Activated CD4-positive, CD25-positive, alpha-beta regulatory T cell treated with anti-CD3 and anti-CD28 coated beads, Interleukin-2, amount 50 U/mL, for 72 hours (primary cell): ENCODE results near the gene ELL2.

Experiments used
- DNase-seq: peaks from one replicate; pipeline ENCODE4 v3.0.0; 2021

Gene ELL2

DNA sequence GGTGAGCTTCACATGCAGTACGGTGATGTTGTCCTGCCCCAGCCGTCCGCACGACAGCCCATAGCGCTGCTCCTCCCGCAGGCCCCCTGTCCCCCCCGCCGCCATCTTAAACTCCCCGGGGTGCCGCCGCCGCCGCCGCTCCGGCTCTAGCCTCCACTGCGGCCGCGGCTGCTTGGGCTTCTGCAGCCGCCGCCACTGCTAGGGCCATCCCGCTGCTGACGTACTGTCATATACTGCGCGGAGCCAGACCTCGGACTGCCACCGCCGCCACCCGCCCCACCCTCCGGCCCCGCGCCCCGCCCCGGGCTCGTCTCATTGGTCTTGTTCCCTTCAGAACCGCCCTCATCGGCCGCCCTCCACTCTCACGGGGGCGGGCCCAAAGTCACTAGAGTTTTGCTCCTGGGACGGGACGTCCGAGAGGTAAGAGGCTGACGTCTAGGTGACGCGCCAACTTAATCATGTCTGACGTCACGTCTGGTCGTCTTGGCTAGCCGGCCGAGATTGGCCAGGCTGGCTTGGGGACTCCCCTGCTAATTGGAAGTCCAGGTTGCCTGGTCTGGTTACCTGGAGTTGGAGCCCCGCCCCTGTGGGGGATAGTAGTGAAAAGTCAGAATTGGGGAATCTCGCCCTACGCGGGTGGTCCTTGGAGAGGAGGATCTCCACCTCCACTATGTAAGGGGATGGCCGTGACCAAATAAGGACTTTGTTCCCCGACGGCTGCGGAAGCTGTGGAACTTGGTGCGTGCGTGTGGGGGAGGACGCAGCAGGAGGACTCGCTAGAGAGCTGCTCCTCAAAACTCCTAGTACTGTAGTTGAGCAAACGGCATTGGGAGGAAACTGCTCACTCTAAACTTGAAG lies at the start of gene ELL2:
TSS of gene ELL2 (minus strand) at position 235 of the 858 bp plus-strand sequence. CDS start at position 105, 130 bp downstream.
- peak; percentile 96 for DNase-seq

DNA sequence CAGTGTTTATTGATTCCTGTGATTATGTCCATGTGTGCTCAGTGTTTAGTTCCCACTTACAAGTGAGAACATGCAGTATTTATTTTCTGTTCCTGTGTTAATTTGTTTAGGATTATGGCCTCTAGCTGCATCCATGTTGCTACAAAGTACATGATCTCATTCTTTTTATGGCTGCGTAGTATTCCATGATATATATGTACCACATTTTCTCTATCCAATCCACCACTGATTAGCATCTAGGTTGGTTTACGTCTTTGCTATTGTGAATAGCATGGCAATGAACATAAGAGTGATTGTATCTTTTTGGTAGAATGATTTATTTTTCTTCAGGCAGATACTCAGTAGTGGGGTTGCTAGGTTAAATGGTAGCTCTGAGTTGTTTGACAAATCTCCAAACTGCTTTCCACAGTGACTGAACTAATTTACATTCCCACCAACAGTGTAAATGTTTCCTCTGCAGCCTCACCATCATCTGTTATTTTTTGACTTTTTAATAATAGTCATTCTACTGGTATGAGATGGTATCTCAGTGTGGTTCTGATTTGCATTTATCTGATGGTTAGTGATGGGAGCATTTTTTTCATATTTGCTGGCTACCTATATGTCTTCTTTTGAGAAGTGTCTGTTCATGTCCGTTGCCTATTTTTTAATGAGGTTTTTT lies 47.5 kb upstream of the ELL2 start:
- no peak for DNase-seq

- no peak for DNase-seq
Measured at GRCh38 chr5:96008487-96008886, 46.8 kb upstream of the ELL2 start.

DNA sequence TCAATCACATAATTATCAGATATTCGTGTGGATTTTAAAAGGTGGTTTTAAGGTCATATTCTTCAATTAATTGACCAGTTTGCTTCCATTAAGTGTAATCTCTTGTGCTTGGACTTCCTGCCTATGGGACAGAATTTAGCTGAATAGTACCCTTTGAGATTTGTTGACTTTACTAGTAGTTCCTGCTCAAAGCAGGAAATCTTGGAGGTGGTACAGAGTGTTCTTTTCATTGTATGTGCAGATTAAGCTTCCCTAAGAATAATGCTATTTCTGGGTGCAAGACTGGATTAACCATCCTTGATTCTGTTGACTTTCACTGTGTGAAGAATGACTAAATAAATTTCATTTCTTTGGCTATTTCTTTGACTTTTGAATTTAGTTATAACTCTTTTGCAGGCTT lies 45.4 kb upstream of the ELL2 start:
- DNase-seq, result no peak

DNA sequence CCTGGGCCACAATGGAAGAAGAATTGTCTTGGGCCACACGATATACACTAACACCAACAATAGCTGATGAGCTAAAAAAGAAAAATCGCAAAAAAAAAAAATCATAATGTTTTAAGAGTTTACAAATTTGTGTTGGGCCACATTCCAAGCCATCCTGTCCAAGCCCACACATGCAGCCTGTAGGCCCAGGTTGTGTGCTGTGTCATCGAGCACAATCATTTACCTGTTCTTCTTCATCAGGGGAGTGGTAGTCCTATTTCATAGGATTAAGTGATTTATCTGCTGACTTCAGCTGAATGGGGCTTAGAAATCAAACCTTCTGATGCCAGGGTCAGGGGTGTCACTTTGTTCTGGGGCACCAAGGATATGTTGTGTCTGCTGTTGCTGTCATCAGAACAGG lies 44.6 kb upstream of the ELL2 start:
- DNase-seq, result no peak

GRCh38 chr5:96004754-96005153 lies 43.1 kb upstream of the ELL2 start:
- no peak for DNase-seq

- DNase-seq, result no peak
Measured at GRCh38 chr5:96004087-96004486, 42.4 kb upstream of the ELL2 start.

GRCh38 chr5:96001262-96001661 lies 39.6 kb upstream of the ELL2 start:
- DNase-seq, result no peak

DNA sequence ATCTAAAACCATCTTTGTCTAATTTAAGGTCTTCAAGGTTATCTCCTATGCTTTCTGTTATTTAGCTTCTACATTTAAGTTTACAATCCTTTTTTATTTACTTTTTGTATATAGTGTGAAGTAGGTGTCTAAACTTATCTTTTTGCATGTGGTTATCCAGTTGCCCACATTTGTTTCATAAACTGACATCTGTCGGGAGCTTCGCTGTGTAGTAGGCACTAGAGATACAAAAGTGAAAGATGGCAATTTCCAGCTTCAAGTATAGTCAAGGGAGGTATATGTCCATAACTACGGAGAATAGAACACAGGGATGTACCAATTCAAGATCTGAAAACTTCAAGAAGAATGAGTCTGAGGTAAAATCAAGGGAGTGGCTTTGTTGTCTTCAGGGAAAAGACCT lies 38.7 kb upstream of the ELL2 start:
- DNase-seq, result no peak

DNA sequence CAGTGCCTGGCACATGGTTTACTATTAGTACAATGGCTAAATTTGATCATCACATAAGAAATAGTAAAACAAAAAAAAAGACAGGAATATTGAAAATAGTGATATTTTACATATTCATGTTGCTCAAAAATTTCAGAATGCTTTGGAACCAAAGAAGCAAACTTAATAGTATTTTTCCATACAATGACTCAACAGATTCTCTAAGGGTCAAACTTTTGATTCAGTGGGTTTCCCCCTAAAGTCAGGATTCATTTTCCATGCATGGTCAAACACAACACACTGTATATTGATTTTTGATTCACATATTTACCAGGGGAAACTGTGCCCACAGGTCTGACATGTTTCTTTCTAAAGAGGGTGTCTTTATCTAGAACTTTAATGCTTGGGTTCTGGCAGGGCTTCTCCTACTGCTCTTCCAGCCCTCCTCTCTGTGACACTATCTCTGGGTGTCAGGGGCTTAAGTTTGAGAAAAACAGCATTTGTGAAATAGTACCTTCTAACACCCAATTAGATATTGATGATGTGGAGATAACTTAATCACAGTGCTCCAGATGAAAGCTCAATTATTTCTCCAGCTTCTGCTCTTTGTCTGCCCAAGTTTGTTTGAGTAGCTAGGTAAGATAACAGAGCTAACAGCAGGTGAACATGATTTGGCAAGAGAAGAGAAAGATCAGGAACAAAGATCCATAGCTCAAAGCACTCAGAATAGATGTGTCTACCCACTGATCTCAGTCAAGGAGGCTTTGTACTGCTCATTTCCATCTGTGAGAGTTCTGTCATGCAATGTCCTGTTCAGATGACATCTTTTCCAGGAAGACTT lies 35.5 kb upstream of the ELL2 start:
- DNase-seq, result no peak

GRCh38 chr5:95995962-95996489 lies 34.4 kb upstream of the ELL2 start:
- DNase-seq, result no peak

GRCh38 chr5:95993776-95994175 lies 32.1 kb upstream of the ELL2 start:
- DNase-seq, result no peak

- DNase-seq, result no peak
Measured at GRCh38 chr5:95993266-95993665, 31.6 kb upstream of the ELL2 start.

DNA sequence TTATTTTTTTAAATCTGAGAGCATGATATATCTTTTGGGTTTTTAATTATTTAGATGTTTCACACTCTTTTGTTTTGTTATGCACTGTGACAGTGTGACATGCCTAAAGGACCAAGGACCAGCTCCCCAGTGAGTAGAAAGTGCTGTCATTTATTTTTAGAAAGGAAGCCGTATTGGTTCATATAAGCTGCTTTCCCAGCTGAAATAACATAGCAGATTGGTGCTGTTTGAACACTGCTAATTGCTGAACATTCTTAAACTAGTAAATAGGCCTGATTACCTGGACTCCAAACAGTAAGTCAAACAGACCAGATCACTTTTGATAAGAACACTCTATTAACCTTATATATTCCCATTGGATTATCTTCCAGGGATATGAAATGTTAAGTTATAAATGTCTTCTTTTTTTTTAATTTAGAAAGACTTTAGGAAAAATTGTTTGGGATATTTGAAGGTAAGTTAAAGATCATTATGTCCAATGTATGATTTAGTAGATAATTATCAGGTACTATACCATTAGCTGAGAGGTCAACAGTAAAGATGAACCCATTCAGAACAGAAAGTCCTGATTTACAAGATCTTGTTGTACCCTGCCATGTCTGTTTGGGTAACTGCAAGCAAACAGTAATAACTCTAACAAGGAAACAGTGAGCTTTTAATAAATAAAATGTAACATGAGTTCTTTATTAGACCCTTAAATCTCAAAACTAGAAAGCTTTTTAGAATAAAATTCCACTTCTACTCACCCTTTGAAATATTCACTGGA lies 27.8 kb upstream of the ELL2 start:
- no peak for DNase-seq

GRCh38 chr5:95988877-95989276 lies 27.2 kb upstream of the ELL2 start:
- no peak for DNase-seq

GRCh38 chr5:95988094-95988493 lies 26.4 kb upstream of the ELL2 start:
- DNase-seq, result no peak

DNA sequence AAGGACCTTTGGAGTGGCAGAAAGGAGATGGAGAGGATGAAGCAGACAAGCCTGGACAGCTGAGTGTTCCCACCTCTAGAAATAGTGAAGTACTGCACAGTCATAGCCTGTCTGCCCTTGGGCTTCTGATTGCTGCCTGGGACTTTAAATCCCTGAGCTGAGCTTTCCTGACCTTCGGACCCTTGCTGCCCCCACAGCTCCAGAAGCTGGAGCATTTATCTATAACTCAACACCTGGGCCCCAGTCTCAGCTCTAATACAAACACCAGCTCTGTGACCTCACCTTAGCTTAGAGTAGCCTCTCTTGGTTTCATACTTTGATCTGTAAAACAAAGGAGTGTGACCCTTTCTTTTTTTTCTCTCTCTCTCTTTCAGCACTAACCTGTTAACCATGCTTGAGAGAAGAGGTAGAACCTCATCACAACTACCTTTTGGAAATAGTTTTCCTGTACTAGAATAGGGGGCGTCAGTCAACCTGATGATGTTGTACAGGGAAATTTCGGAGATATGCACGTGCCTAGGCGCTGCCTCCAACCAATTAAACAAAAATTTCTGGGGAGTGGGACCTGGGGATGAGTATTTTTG lies 25.4 kb upstream of the ELL2 start:
- DNase-seq, result no peak

- no peak for DNase-seq
Measured at GRCh38 chr5:95986001-95986400, 24.4 kb upstream of the ELL2 start.

GRCh38 chr5:95985249-95985648 lies 23.6 kb upstream of the ELL2 start:
- DNase-seq, result no peak

GRCh38 chr5:95984287-95984938 lies 22.8 kb upstream of the ELL2 start:
- no peak for DNase-seq

DNA sequence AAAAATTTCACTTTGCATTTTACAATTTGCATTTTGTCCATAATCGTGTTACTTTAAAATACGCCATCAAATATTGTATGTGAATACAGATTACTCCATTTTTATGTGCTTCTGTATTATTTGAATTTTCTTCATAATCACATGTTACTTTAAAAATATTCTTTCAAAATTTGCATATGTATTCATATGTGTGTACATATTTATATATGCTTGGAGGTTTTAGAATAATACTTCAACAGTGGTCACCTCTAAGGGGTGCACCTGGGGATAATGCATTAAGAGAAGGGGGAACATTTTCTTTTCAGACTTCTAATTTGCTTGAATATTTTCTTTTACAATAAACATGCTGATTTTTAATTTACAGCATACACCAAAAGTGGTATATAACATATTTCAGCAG lies 21.9 kb upstream of the ELL2 start:
- DNase-seq, result no peak

DNA sequence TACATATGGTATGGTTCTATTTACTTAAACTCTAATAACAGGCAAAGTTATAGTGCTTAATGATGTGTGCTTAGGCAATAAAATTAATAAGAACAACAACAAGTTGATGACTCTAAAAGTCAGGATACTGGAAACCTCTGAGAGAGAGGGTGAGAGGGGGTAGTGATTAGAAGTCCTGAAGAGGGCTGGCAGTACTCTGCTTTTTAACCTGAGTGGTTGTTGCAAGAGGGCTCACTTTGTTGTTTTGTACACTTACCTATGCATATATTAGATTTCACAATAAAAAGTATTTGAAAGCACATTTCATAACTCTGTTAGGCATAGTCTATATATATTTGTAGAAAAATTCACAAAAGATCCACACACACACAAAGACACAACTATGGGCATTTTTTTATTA lies 21.4 kb upstream of the ELL2 start:
- DNase-seq, result no peak
